Measurements from ENCODE around the gene TOMM40L.

The TOMM40L gene

DNA sequence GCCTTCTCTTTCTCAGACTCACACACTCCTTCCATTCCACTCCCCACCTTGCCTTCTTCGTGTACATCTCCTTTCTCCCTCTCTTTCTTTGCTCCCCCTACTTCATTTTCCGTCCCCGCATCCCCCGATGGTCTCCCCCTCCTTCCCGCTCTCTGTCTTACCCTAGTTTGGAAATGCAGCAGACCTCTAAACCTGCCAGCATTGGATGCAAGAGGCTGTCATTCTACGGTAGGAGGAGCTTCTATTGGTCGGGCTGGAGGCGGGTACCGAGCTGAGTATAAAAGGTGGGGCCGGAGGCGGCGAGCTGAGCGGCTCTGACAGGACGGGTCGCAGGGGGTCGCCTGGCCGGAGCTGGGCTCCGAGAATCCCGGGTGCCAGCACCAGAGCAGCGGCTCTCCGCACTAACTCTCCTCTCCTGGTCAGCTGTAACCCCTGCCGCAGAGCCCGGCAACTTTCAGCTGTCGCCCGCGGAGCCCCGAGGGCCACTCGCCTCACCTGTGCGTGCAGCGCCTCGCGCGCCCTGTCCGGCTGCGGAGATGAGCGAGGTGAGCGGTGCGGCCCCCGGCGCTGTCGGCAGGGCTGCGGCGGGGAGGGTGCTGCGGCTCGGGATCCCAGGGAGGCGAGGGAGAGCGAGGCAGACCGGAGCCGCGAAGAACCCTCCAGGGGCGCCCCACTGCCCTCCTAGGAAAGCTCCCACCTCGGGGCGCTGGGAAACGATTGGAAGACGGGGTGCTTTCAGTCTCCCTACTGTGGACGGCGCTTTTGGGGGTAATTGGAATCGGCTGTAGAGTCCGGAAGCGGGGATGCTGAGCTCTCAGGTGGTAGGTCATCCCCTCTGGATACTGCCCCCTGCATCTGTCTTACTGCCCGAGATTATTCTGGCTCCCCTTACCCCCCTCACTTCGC, 32.8 kb downstream of the TOMM40L start, which contains the start of gene PCP4L1:
TSS of gene PCP4L1 (plus strand) at position 307 of the 906 bp plus-strand sequence. CDS start at position 537, 230 bp downstream.
- peak; percentile 12 for DNase-seq

DNA sequence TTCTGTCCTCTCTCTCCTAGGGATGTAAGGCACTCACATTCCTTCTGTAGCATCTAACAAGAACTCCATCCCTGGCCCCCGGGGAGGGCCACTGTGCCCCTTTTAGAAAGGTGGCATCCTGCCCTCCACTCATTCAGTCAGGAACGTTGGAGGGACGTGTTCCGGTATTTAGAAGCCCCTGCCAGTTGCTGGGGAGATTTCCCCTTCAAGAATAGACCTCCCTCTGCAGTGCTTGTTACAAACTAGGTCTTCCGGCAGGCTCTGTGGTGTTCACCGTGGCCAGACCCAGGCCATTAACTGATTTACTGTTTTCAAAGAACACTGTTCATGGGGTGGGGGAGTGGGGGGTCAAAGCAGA, 33.5 kb downstream of the TOMM40L start:
- DNase-seq = no peak

DNA sequence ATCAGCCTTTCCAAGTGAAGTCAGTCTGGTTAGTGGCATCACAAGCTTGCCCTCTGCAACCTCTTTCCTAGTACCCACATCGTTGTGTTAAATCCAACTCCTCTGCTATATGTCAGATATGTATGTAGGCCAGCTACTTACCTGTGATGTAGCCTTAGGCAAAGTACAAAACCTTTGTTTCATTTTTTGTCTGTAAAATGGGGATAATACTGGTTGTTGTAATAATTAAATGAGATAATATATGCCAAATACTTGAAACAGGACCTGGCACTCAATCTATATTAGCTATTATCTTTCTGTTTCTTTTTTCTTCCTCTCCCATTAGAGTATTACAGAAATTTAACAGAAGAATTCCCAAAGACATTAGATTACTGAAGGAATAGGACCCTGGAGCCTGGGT, 33.9 kb downstream of the TOMM40L start:
- DNase-seq = no peak

DNA sequence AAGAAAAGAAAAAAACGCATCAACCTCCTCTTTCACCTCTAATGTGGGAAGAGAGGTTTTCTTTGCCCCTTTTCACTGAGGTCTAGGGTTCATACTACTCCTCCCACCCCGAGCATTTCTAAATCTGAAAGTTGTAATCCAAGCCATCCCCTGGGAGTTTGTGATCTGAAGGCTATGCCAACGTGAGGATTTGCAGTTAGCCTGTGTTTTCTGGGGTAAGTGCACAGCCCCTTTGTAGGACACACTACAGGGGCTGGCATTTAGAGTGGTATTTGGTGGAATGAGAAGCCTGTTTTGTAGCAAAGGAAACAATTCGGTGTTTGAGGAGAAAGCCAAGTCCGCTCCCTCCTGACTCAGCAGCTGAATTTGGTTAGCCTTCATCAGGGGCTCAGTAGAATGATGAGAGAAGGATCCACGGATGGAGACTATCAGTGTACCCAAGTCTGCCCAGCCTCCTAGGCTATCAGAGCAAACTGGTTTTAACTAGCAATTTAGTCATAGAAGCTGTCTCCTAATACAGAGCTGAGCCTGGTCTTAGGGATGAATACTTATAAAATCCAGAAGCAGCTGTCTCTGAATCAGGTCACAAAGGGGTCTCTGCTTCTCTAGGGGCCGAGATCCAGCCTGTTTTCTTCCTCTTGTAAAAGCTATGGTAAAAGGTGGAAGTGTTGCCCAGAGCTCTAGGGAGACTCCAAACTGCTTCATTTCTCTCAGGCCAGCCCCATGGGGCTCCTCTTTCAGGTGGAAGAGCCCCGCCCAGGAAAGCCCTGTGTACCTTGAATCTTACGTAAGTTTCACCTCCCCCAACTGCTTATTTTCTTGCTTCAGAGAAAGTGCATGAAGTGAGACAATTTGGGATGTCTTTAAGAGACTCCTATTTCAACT, 34.8 kb downstream of the TOMM40L start:
- no peak for DNase-seq

DNA sequence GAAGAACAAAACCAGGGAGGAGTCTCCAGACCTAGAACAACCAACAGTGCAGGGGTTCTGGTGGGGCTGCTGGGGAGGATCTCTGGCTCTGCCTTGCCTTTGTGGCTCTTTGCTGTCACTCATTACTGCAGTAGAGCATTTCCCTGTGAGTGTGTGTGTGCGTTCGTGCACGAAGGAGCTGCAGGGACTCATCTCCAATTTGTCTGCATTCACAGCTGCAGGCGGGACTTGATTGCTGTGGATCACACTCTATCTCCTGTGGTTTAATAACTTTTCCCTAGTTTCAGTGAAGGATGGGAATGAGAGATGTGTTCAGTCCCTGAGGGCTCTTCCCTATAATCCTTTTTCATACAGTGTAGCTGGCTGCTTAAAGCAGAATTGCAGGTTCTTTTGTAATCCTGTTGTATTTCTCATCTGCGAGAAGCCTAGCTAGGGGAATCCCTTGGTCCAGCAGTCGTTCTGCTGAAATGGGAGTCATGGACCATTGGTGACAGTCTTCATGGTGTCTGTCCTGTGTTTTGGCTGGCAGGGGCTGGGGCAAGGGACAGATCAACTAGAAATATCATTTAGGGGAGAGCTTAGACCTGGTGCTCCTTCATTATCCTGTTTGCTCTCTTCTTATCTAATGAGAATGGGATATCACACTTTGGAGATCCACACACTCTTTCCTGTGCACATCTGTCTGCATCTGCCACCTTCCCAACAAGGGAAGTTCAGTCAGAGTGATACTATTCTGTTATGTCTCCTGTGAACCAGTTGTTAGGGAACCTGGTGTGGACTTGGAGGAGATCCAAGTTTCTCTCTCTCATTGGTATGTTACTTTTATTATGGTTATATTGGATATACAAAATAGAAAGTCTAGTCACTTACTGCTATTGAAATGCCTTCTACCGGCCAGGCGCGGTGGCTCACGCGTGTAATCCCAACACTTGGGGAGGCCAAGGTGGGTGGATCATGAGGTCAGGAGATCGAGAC, 35.7 kb downstream of the TOMM40L start:
- no peak for DNase-seq

DNA sequence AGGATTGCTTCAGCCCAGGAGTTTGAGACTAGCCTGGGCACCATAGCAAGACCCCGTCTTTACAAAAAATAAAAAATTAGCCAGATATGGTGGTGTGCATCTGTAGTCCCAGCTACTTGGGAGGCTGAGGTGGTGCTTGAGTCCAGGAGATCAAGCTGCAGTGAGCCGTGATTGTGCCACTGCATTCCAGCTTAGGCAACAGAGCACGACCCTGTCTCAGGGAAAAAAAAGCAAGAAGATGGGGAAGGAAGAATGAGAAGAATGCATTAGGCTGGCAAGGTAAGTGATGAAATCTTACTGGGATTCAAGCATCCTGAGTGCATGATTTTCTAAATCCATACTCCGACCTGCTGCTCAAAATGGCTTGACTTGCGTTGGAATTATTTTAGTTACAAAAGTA, 39.4 kb downstream of the TOMM40L start:
- DNase-seq = no peak

DNA sequence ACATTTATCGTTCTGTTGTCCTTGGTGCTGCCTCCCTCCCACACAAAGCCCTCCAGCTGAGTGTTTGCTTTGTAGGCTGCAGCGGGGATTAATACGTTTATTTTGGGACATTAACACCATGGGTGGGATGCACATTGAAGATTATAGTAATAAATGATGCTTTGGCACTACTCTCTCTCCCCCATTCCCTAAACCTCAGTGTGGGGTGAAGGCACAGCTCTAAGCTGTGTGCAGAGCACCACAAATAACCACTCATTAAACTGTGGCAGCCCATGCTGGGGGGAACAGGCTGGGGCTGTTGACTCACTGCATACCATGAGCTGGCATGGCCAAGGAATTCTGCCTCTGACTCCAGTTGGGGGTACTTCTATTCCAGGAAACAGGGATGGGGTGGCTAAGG, 40.3 kb downstream of the TOMM40L start:
- DNase-seq = no peak

DNA sequence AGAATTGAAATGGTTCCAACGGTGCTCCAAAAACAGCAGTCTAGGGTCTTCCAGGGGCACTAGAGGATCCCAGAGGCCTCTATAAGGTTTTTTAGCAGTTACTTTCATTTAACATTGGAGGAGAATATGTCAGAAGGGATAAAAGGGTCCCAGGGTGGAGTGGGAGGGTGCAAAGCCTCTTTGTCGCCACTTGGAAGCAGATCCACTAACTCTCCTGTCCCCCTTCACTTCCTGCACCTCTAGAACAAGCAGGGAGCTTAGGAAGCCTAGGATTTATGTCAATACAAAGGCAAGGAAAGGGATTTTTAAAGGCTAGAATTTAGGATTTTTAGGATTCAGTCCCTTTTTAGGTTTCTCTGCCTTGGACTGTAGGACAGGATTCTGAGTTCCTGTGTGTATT, 41.0 kb downstream of the TOMM40L start:
- no peak for DNase-seq

DNA sequence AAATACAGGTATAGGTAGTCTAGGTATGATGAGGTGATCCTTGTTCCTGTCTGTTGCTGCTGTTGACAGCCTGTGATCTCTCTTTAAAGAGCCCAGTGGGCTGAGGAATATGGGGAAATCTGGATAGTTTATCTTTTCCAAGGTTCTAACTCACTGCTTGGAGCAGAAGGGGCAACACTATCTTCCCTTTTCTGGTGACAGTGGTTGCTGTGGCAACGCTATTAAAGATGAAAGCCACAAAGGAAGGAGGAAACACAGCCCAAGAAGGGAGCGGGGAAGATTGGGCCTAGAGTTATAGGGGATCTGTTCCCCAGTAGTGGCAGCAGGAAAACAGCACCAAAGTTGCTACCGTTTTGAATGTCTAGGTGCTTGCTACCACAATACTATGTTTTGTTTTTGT, 41.5 kb downstream of the TOMM40L start:
- no peak for DNase-seq

DNA sequence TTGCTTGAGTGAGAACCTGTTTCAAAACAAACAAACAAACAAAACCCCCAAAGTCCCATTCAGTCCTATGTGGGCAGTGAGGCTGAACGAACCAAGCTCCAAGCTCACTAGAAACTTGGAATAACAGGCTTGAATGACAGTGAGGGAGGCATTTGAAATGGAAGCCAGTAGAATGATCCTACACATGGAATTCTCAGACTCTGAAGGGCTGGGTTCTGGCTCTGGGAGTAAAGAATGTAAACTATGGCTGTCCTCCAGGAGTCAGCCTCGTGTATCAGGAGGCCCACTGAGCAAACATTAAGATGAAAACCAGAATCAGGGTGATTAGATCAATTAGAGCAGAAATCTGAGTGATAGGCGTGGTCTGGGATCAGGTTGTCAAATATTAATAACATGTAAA, 47.5 kb downstream of the TOMM40L start:
- DNase-seq = no peak

DNA sequence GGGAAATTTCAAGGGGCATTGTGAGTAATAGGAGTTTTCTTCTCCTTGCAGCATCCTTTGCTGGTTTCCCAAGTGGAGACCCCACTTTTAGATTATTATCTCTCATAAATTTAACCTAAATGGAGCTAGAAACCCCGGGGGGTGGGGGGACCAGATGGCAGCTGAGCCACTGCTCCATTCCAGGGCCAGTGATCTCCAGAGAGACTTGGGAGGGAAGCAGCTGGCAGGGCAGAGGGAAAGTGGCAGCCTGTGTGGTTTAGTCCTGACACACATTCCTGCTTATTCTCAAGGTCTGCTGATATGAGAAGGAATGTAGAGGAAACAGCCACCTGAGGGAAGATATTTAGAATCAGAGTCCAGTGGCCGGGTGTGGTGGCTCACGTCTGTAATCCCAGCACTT, 49.0 kb downstream of the TOMM40L start:
- no peak for DNase-seq
